IPS-18a (cell line): ENCODE data around the gene GDNF.

Experiments
- H3K27ac ChIP-seq: one replicate; pipeline ENCODE4 v1.5.1; 2013; ENCODE audit warnings: low read length
- H3K27me3 ChIP-seq: one replicate; pipeline ENCODE4 v1.6.1; 2013; ENCODE audit warnings: mild to moderate bottlenecking, low read length; ENCODE audit not compliant: control insufficient read depth, insufficient read depth
- H3K36me3 ChIP-seq: one replicate; pipeline ENCODE4 v1.6.1; 2013; ENCODE audit warnings: low read depth, low read length; ENCODE audit not compliant: control insufficient read depth
- H3K4me1 ChIP-seq: one replicate; pipeline ENCODE4 v1.6.1; 2013; ENCODE audit warnings: low read depth, low read length; ENCODE audit not compliant: control insufficient read depth
- H3K4me3 ChIP-seq: one replicate; pipeline ENCODE4 v1.5.1; 2013; ENCODE audit warnings: low read length
- H3K9ac ChIP-seq: one replicate; pipeline ENCODE4 v1.6.1; 2013; ENCODE audit warnings: mild to moderate bottlenecking, low read length, moderate library complexity
- H3K9me3 ChIP-seq: one replicate; pipeline ENCODE4 v1.6.1; 2013; ENCODE audit warnings: low read depth, low read length; ENCODE audit not compliant: control insufficient read depth

GDNF gene

DNA sequence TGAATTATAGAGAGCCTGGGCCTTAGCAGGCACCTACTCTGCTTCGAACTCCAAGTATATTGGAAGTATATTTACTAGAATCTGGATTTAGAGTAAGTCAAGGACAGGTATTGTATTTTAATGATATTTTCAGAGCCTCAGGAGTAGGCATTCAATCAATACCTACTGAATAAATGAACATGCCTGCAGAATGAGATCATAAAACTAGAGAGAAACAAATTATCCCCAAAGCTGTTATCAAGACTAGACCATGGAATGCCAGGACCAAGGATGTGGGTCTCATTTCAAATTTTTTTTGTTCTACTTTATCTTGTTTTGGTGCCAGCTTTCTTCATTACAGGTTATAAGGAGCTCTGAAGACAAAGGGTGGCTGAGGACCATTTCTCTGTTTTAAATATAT is 66.0 kb downstream of the GDNF start:
- Histone ChIP-seq H3K27me3 (no peaks in the 10 kb centered on the region), H3K36me3 (no peaks in the 10 kb centered on the region), H3K4me3 (no peak overlapping the region), H3K4me1 (no peaks in the 10 kb centered on the region), H3K9ac (no peak overlapping the region), H3K9me3 (peaks cover 5% of the 10 kb centered on the region), H3K27ac (no peak overlapping the region)

DNA sequence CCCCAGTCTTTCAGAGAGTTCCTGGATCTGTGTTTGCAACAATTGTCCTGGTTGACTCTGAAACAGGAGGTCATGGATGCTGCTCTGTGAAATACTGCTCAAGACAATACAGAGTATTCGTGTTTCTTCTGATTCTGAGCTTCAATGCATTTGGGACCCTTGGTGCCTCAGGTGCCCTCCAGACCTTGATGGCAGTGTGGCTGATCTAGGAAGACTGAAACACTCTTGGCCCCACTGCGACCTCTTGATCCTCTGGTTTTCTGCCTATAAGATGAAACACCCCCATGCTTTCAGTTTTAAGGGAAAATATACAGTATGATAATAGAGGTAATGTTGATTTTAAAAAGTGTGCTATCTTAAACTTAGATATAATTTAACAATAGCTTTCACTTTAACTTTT is 67.6 kb downstream of the GDNF start:
- Histone ChIP-seq H3K27ac (no peak overlapping the region), H3K4me3 (no peak overlapping the region), H3K36me3 (no peaks in the 10 kb centered on the region), H3K27me3 (no peaks in the 10 kb centered on the region), H3K4me1 (no peaks in the 10 kb centered on the region), H3K9me3 (peaks cover 5% of the 10 kb centered on the region), H3K9ac (no peak overlapping the region)

DNA sequence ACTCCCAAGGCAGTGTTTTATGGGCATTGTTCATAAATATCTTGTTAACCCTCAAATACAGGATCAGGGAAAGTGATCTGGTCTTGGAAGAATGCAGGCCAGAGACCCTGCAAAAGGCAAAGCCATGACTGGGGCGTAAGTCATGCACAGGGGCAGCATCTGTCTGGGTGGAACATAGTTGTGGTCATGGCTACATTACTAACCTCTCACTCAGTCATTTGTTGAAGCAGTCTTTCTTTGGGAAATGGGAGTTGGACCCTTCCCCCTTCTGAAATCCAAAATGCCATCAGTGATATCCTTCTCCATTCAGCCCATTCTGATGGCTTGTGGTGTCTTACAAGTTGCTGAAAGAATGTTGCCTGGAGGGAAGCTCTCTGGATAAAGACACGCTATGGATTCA is 68.1 kb downstream of the GDNF start:
- Histone ChIP-seq H3K27ac (no peak overlapping the region), H3K36me3 (no peaks in the 10 kb centered on the region), H3K9ac (no peak overlapping the region), H3K9me3 (peaks cover 5% of the 10 kb centered on the region), H3K4me3 (no peak overlapping the region), H3K27me3 (no peaks in the 10 kb centered on the region), H3K4me1 (no peaks in the 10 kb centered on the region)

DNA sequence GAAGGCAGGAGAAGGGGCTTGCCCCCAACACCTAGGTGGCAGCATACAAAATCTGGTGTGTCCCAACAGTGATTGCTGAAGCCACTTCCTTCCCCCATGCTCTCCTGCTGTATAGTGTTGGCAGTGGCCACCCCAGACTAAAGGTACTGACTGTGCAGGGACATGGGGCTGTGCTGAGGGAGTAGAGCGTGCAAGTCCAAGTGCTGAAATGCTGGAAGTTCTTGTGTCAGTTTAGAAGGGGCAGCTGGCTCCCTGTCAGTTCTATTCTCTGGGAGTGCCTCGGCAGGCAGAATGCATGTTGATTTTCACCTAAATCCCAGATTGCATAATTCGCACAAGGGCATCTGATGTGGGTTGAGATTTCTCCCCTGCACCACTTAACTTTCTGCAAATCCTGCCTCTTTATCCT is 68.6 kb downstream of the GDNF start:
- Histone ChIP-seq H3K9ac (no peak overlapping the region), H3K4me3 (no peak overlapping the region), H3K9me3 (peaks cover 5% of the 10 kb centered on the region), H3K27me3 (no peaks in the 10 kb centered on the region), H3K36me3 (no peaks in the 10 kb centered on the region), H3K4me1 (no peaks in the 10 kb centered on the region), H3K27ac (no peak overlapping the region)

DNA sequence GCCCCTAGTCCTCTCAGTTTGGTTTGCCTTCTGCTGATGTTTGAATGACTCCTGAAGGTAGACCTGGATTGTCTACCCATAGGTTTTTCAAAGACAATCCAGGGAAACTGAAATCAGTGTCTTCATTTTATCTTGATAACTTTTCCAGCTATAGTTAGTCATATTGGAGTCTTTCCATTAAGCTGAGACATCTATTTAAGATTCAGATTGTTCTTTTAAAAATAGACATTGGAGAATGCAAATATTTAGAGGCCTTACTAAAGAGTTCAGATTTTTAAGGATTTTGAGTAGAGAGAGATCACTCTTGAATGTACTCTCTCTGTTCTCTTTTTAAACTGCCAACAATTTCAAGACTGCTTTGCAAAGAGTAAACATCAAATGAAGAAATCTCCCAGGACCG is 69.1 kb downstream of the GDNF start:
- H3K27ac ChIP-seq, result no peak overlapping the region
- H3K36me3 ChIP-seq, result no peaks in the 10 kb centered on the region
- no peaks in the 10 kb centered on the region for H3K4me1 ChIP-seq
- peaks cover 5% of the 10 kb centered on the region for H3K9me3 ChIP-seq
- H3K4me3 ChIP-seq, result no peak overlapping the region
- no peak overlapping the region for H3K9ac ChIP-seq
- H3K27me3 ChIP-seq, result no peaks in the 10 kb centered on the region

DNA sequence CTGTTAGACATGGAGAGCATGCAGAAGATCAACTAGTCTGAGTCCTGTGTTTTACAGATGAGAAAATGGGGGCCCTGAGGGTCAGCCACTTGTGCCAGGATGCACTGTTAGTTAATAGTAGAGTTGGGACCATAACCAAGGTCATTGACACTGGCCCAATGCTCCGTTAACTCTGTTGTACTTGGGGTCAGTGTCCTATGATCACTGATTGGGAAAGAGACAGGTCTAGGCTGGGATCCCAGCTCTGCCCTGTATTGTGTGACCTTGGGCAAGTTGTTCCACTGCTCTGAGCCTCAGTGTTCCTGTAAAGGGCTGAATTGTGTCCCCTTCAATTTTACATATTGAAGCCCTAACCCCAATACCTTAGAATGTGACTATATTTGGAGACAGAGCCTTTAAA is 70.0 kb downstream of the GDNF start:
- Histone ChIP-seq H3K36me3 (no peaks in the 10 kb centered on the region), H3K9ac (no peak overlapping the region), H3K4me3 (no peak overlapping the region), H3K27me3 (no peaks in the 10 kb centered on the region), H3K9me3 (peaks cover 5% of the 10 kb centered on the region), H3K4me1 (no peaks in the 10 kb centered on the region), H3K27ac (no peak overlapping the region)

DNA sequence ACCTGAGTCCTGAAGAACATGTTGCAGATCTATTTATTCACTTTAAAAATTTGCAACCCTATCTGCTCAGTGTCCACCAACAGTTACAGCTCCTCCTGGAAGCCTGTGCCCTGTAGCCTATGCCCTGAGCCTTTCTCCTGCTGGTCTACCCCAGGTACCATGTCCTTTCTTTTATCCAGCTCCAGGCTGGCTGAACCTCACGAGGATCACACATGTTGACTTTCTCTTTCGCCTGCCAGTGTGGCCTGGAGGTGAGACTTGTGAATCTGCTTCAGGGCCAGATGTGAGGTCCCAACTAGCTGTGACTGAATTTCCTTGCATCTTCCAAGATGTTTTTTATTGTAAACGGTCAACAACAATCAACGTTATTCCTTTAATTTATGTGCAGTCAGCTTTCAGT is 70.7 kb downstream of the GDNF start:
- Histone ChIP-seq H3K9ac (no peak overlapping the region), H3K4me1 (no peaks in the 10 kb centered on the region), H3K4me3 (no peak overlapping the region), H3K27ac (no peak overlapping the region), H3K27me3 (no peaks in the 10 kb centered on the region), H3K36me3 (no peaks in the 10 kb centered on the region), H3K9me3 (no peaks in the 10 kb centered on the region)

DNA sequence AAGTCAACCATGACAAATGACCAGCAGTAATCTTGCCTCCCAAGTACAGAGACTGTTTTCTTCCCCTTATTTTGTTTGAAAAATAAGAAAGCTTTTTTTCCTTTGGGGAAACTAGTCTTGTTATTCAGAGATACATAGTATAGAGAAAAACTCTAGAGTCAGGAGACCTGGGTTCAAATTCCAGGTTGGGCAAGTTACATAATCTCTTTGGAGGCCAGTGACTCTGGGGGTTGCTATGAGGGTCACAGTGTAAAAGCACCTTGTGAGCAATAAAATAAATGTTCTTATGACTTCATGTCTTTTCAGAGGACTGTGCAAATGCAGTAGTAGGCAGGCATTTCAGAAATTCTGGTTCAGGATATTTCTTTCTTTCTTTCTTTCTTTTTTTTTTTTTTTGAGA is 71.5 kb downstream of the GDNF start:
- no peak overlapping the region for H3K27ac ChIP-seq
- no peaks in the 10 kb centered on the region for H3K4me1 ChIP-seq
- H3K36me3 ChIP-seq, result no peaks in the 10 kb centered on the region
- H3K27me3 ChIP-seq, result no peaks in the 10 kb centered on the region
- H3K9ac ChIP-seq, result no peak overlapping the region
- no peak overlapping the region for H3K4me3 ChIP-seq
- no peaks in the 10 kb centered on the region for H3K9me3 ChIP-seq

DNA sequence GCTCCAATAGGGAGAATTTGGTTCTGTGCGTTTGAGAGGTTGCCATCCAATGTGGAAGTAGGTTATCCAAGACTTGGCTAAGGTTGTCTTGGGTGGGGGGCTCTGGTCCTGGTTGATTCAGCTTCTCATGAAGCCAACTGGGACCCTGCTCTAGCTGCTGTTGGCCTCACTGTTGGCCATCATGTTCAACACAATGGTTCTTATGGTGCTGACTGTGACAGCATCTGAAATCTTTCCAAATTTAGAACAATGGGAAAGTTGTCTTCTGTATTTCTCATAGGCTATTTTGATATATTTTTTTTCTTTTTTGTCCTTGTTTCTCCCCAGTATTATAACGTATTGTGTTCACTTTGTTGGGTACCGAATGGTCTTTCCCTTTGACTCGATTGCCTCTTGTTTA is 71.9 kb downstream of the GDNF start:
- no peak overlapping the region for H3K9ac ChIP-seq
- H3K4me1 ChIP-seq, result no peaks in the 10 kb centered on the region
- no peak overlapping the region for H3K4me3 ChIP-seq
- H3K36me3 ChIP-seq, result no peaks in the 10 kb centered on the region
- no peaks in the 10 kb centered on the region for H3K9me3 ChIP-seq
- no peak overlapping the region for H3K27ac ChIP-seq
- H3K27me3 ChIP-seq, result no peaks in the 10 kb centered on the region

DNA sequence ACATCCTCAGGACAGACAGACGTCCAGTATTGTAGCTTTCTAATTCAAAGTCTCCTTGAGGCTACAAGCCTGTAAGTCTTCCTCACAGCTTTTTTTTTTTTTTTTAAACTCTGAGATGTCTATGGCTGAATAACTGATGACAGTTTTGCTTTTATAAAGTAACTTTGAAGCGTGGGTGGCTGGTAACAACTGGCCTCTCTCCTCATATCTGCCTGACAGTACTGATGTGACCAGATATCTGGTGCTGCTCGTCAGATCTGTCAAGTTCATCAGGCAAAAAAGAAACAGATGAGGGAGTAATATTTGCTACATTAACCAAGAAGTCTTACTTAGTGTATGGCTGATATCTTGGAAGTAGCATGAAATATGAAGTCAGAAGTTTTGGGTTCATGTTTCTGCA is 72.6 kb downstream of the GDNF start:
- Histone ChIP-seq H3K4me3 (no peak overlapping the region), H3K9ac (no peak overlapping the region), H3K36me3 (no peaks in the 10 kb centered on the region), H3K9me3 (no peaks in the 10 kb centered on the region), H3K27ac (no peak overlapping the region), H3K27me3 (no peaks in the 10 kb centered on the region), H3K4me1 (no peaks in the 10 kb centered on the region)
